Stomach (tissue), 9 donors: ENCODE measurements around the gene C18orf63. TPM values are rescaled to one million over a fixed set of nuclear protein-coding genes. Genes with fewer than 3 reads are reported as not detected.

Experiments
- DNase-seq, 2 donors: peaks; one replicate each; pipeline versions ENCODE4 v3.0.0 to v3.0.0-alpha.2; 2013 to 2019
- H3K27ac ChIP-seq, 5 donors: fragments of 200-600 bp in 4 of 5; sonication (generic) in 4 of 5; one replicate each; pipeline ENCODE4 v1.5.1; 2013 to 2019; ENCODE audit warnings: mild to moderate bottlenecking in 1 of 5, moderate library complexity in 1 of 5
- H3K27me3 ChIP-seq, 3 donors: fragments of 200-600 bp; sonication (generic); one replicate each; pipeline ENCODE4 v1.5.1; 2017 to 2019; ENCODE audit warnings: mixed run types in 1 of 3
- H3K36me3 ChIP-seq, 4 donors: fragments of 200-600 bp; sonication (generic); 1 replicate in 3 of 4; 2 replicates in 1 of 4; pipeline ENCODE4 v1.5.1; 2016 to 2019
- H3K4me1 ChIP-seq, 4 donors: fragments of 200-600 bp; sonication (generic); one replicate each; pipeline ENCODE4 v1.5.1; 2016 to 2019
- H3K4me3 ChIP-seq, 4 donors: fragments of 200-600 bp; sonication (generic) in 3 of 4; one replicate each; pipeline ENCODE4 v1.5.1; 2016 to 2019; ENCODE audit warnings: mild to moderate bottlenecking in 1 of 4
- H3K9me3 ChIP-seq, 4 donors: fragments of 200-600 bp; sonication (generic); one replicate each; pipeline ENCODE4 v1.5.1; 2016 to 2019
- CTCF ChIP-seq, 7 experiments: fragments of 450-650 bp in 4 of 7; fragments of 200-600 bp in 3 of 7; sonication (generic) in 3 of 7; IDR thresholded peaks; one replicate each; pipeline ENCODE4 v1.5.1; 2016 to 2019; ENCODE audit warnings: antibody characterized with exemption in 7 of 7, control low read depth in 2 of 7, mild to moderate bottlenecking in 1 of 7
- EP300 ChIP-seq: sonication (generic); formaldehyde crosslinking; IDR thresholded peaks from one replicate; pipeline ENCODE4 v1.6.1; 2017; ENCODE audit warnings: antibody characterized with exemption
- POLR2A ChIP-seq, 4 donors: fragments of 450-650 bp; IDR thresholded peaks; one replicate each; pipeline ENCODE4 v1.6.1; 2016; ENCODE audit warnings: antibody characterized with exemption in 4 of 4, control low read depth in 2 of 4, mild to moderate bottlenecking in 1 of 4, moderate library complexity in 1 of 4
- POLR2AphosphoS5 ChIP-seq, 3 donors: sonication (generic); formaldehyde crosslinking; IDR thresholded peaks; one replicate each; pipeline ENCODE4 v1.6.1; 2016; ENCODE audit warnings: antibody characterized with exemption in 3 of 3
- whole genome bisulfite sequencing, 5 donors: extraction: QIAGEN DNeasy Blood & Tissue Kit in 3 of 5; methylation state at CpG; one replicate each; pipeline versions ENCODE4 v1.1.5 to v1.1.7; 2013 to 2018; 5-methylcytosine and 5-hydroxymethylcytosine counted together
- intact Hi-C: fragments of 100-400 bp; cut with DNase I; formaldehyde crosslinking; loops from one replicate; pipeline ENCODE4 v1.15.1; 2023; ENCODE audit warnings: low total_unique reads
- polyA plus RNA-seq, 3 donors: library from polyadenylated mRNA; stranded (reverse); fragments of 200-250 nt; gene quantifications; one replicate each; pipeline ENCODE4 v1.2.3, GENCODE V29; 2013
- total RNA-seq, 5 donors: library from RNA; depleted of rRNA; stranded (reverse); fragments of >200 nt; gene quantifications; one replicate each; pipeline versions ENCODE4 v1.1.0 to v1.2.3, GENCODE V29; 2014 to 2016
- donor health status: healthy with polysubstance abuse.
- donor health status: Bipolar disorder and iron deficiency.
- donor health status: healthy.

The C18orf63 gene
- total and polyA plus RNA-seq, 8 donors: not detected

GRCh38 chr18:74303306-74303705 lies 12.3 kb upstream of the C18orf63 start:
- WGBS, 5 donors: 63 to 84% (median 76%) methylated on average over 5 of the region's 5 CpGs
- intact Hi-C loops: no loop called here
- no peaks in the 10 kb centered on the region for H3K9me3 ChIP-seq
- H3K36me3 ChIP-seq: no peaks in the 10 kb centered on the region
- no peak overlapping the region for H3K4me3 ChIP-seq
- DNase-seq: no peak
- TF ChIP-seq POLR2AphosphoS5 (IDR thresholded peaks at IDR 0.05) (no peak), EP300 (no peak), CTCF (IDR thresholded peaks at IDR 0.05) (no peak), POLR2A (IDR thresholded peaks at IDR 0.05) (no peak)
- H3K27ac ChIP-seq: no peak overlapping the region
- peaks cover 0 to 7% (median 0%) of the 10 kb centered on the region in 3 donors for H3K27me3 ChIP-seq
- H3K4me1 ChIP-seq: no peaks in the 10 kb centered on the region

- no peak for DNase-seq
- 73 to 92% (median 84%) methylated on average over 1 of the region's 1 CpG for WGBS, 5 donors
- Histone ChIP-seq H3K27ac (no peak overlapping the region), H3K4me1 (no peaks in the 10 kb centered on the region), H3K4me3 (no peak overlapping the region), H3K27me3 (peaks cover 0 to 7% (median 0%) of the 10 kb centered on the region in 3 donors), H3K9me3 (no peaks in the 10 kb centered on the region), H3K36me3 (no peaks in the 10 kb centered on the region)
- TF ChIP-seq EP300: no peak
- TF ChIP-seq CTCF (IDR thresholded peaks at IDR 0.05): no peak
- no peak for TF ChIP-seq POLR2A (IDR thresholded peaks at IDR 0.05)
- TF ChIP-seq POLR2AphosphoS5 (IDR thresholded peaks at IDR 0.05): no peak
- intact Hi-C loops: no loop called here
Measured at GRCh38 chr18:74303936-74304335, 11.7 kb upstream of the C18orf63 start.

GRCh38 chr18:74310411-74310810 lies 5.2 kb upstream of the C18orf63 start:
- no peaks in the 10 kb centered on the region for H3K4me1 ChIP-seq

GRCh38 chr18:74311000-74311399 lies 4.6 kb upstream of the C18orf63 start:
- no peaks in the 10 kb centered on the region for H3K9me3 ChIP-seq
- H3K27me3 ChIP-seq: peaks cover 0 to 7% (median 0%) of the 10 kb centered on the region in 3 donors
- DNase-seq: no peak
- no peak overlapping the region for H3K27ac ChIP-seq
- no peaks in the 10 kb centered on the region for H3K4me1 ChIP-seq
- intact Hi-C loops: no loop called here
- no peak overlapping the region for H3K4me3 ChIP-seq
- no peaks in the 10 kb centered on the region for H3K36me3 ChIP-seq
- WGBS, 5 donors: 37 to 60% (median 53%) methylated on average over 1 of the region's 1 CpG
- no peak for TF ChIP-seq CTCF (IDR thresholded peaks at IDR 0.05)

More at GRCh38 chr18:74310411-74310810, 5.2 kb upstream of the C18orf63 start:
- Histone ChIP-seq H3K4me3 (no peak overlapping the region), H3K27ac (no peak overlapping the region), H3K36me3 (no peaks in the 10 kb centered on the region), H3K27me3 (peaks cover 0 to 7% (median 0%) of the 10 kb centered on the region in 3 donors), H3K9me3 (no peaks in the 10 kb centered on the region)
- intact Hi-C loops: no loop called here
- TF ChIP-seq CTCF (IDR thresholded peaks at IDR 0.05) (peak in 2 of 7 experiments; percentile 4 to 11), EP300 (no peak)
- DNase-seq: peak in 1 of 2 donors; percentile 33
- WGBS, 5 donors: 37 to 63% (median 50%) methylated on average over 3 of the region's 3 CpGs
